Breast epithelium (tissue), 4 donors: ENCODE measurements around the gene RNASE4. TPM values are rescaled to one million over a fixed set of nuclear protein-coding genes. Genes with fewer than 3 reads are reported as not detected.

Experiments
- DNase-seq, 2 donors: peaks; one replicate each; pipeline ENCODE4 v3.0.0-alpha.2; 2019; ENCODE audit warnings: low spot score in 2 of 2
- H3K27ac ChIP-seq, 2 donors: fragments of 200-600 bp; sonication (generic) in 1 of 2; one replicate each; pipeline ENCODE4 v1.5.1; 2016 to 2019; ENCODE audit warnings: mild to moderate bottlenecking in 1 of 2
- H3K27me3 ChIP-seq, 2 donors: fragments of 200-600 bp; sonication (generic) in 1 of 2; one replicate each; pipeline versions ENCODE4 v1.5.1 to v1.6.0; 2017 to 2019; ENCODE audit warnings: control low read depth in 1 of 2, mild to moderate bottlenecking in 1 of 2
- H3K36me3 ChIP-seq: fragments of 200-600 bp; one replicate; pipeline ENCODE4 v1.5.1; 2019
- H3K4me1 ChIP-seq, 2 donors: fragments of 200-600 bp; sonication (generic); one replicate each; pipeline ENCODE4 v1.5.1; 2016 to 2019; ENCODE audit warnings: control low read depth in 1 of 2
- H3K4me3 ChIP-seq, 3 donors: fragments of 200-600 bp; sonication (generic); 1 replicate in 2 of 3; 2 replicates in 1 of 3; pipeline ENCODE4 v1.5.1; 2016 to 2019; ENCODE audit warnings: mild to moderate bottlenecking in 3 of 3, moderate library complexity in 2 of 3
- H3K9me3 ChIP-seq, 2 donors: fragments of 200-600 bp; sonication (generic) in 1 of 2; one replicate each; pipeline ENCODE4 v1.5.1; 2016 to 2019; ENCODE audit warnings: control low read depth in 1 of 2
- CTCF ChIP-seq, 3 donors: fragments of 450-650 bp; IDR thresholded peaks; one replicate each; pipeline ENCODE4 v1.5.1; 2016 to 2017; ENCODE audit warnings: antibody characterized with exemption in 3 of 3, mild to moderate bottlenecking in 3 of 3, moderate library complexity in 3 of 3
- POLR2A ChIP-seq: fragments of 450-650 bp; IDR thresholded peaks from one replicate; pipeline ENCODE4 v1.6.1; 2016; ENCODE audit warnings: antibody characterized with exemption, mild to moderate bottlenecking, moderate library complexity
- POLR2AphosphoS5 ChIP-seq, 3 donors: sonication (generic); formaldehyde crosslinking; IDR thresholded peaks; one replicate each; pipeline ENCODE4 v1.6.1; 2017; ENCODE audit warnings: antibody characterized with exemption in 3 of 3
- intact Hi-C: fragments of 100-400 bp; cut with DNase I; formaldehyde crosslinking; loops from one replicate; pipeline ENCODE4 v1.15.1; 2023; ENCODE audit warnings: low total_unique reads
- total RNA-seq, 3 donors: library from RNA; depleted of rRNA; stranded (reverse); fragments of >200 nt; gene quantifications; one replicate each; pipeline ENCODE4 v1.1.0, GENCODE V29; 2016

The RNASE4 gene
- total RNA-seq, 3 donors from 2014 or later, result 165 to 367 (median 177) TPM

DNA sequence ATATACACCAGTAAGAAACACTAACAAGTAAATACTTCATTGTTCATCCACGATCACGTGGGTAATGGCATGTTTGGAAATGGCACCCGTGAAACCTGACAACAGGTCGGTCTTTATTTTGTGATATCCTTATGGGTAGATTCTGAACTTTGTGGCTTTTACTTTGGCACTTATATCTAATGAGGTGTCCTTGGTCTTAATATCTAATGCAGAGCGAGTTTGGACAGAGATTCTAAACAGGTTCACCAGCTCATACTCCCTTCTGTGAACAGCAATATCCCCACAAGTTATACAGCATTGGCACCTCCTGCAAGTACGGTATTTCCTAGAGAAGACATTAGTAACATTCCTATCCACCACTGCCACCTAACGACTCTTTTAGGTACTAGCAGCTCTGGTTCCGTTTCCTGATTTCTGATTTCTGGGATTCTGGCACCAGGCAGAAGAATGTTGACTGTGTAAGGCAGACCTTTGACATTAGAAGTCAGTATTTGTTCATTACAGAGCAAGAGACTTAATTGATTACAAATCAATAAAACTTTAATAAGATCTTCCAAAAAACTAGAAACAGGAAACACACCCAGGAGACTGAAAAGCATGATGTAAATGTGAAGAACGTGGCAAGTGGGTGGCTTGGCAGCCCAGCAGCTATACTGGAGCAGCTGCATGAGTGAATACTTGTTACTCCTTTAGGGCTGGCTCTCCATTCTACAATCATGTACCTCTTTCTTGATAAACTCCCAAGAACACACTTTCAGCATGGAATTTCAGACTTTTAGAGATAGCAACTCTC lies 6.7 kb downstream of the RNASE4 start:
- no peaks in the 10 kb centered on the region for H3K27me3 ChIP-seq
- peaks cover 0 to 5% of the 10 kb centered on the region in 2 donors for H3K4me1 ChIP-seq
- peak in 1 of 2 donors; percentile 47 for DNase-seq
- no peaks in the 10 kb centered on the region for H3K9me3 ChIP-seq
- no peak overlapping the region for H3K27ac ChIP-seq
- H3K4me3 ChIP-seq, result no peak overlapping the region
- TF ChIP-seq CTCF (IDR thresholded peaks at IDR 0.05), result peak; percentile 77 to 89 (median 86)
- peak in 1 of 3 donors; percentile 16 for TF ChIP-seq POLR2AphosphoS5 (IDR thresholded peaks at IDR 0.05)
- TF ChIP-seq POLR2A, result no peak
- H3K36me3 ChIP-seq, result no peaks in the 10 kb centered on the region
- intact Hi-C loops, result no loop called here

- TF ChIP-seq POLR2A (no peak), POLR2AphosphoS5 (IDR thresholded peaks at IDR 0.05) (no peak), CTCF (IDR thresholded peaks at IDR 0.05) (no peak)
- Histone ChIP-seq H3K27me3 (no peaks in the 10 kb centered on the region), H3K27ac (no peak overlapping the region), H3K9me3 (no peaks in the 10 kb centered on the region), H3K4me3 (no peak overlapping the region), H3K36me3 (no peaks in the 10 kb centered on the region), H3K4me1 (peaks cover 0 to 5% of the 10 kb centered on the region in 2 donors)
- no peak for DNase-seq
- intact Hi-C loops, result no loop called here
These were observed 7.9 kb downstream of the RNASE4 start for GRCh38 chr14:20692116-20692751.

DNA sequence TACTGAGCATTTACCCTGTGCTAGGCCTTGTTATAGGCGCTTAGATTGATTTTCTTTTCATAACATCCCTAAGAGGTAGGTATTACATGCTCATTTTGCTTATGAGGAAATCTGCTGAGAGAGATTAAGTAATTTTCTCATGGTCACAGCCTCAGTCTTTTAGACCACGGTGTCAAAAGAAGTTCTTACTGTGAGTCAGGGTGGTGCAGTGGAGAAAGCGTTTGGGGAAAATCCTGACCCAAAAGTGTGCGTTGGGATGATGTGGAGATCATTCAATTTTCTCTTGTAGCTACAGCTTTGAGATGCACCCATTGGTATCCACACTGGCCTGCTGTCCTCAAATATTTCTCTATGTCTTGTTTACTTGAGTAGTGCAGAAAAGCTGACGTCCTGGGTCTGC lies 12.4 kb downstream of the RNASE4 start:
- no peak overlapping the region for H3K4me3 ChIP-seq
- DNase-seq, result no peak
- no peak overlapping the region for H3K27ac ChIP-seq
- no peak for TF ChIP-seq POLR2AphosphoS5 (IDR thresholded peaks at IDR 0.05)
- no peak for TF ChIP-seq POLR2A
- TF ChIP-seq CTCF (IDR thresholded peaks at IDR 0.05), result no peak
- no peaks in the 10 kb centered on the region for H3K36me3 ChIP-seq
- no peaks in the 10 kb centered on the region for H3K9me3 ChIP-seq
- intact Hi-C loops, result loop anchor here (5.0 kb wide), 1 partner anchor 161 kb away; no protein-coding TSS in a partner anchor
- no peaks in the 10 kb centered on the region for H3K27me3 ChIP-seq
- H3K4me1 ChIP-seq, result no peaks in the 10 kb centered on the region

- Histone ChIP-seq H3K9me3 (no peaks in the 10 kb centered on the region), H3K27ac (no peak overlapping the region), H3K4me3 (no peak overlapping the region), H3K27me3 (no peaks in the 10 kb centered on the region), H3K36me3 (no peaks in the 10 kb centered on the region), H3K4me1 (no peaks in the 10 kb centered on the region)
- intact Hi-C loops, result loop anchor here (5.0 kb wide), 1 partner anchor 160 kb away; no protein-coding TSS in a partner anchor
- no peak for TF ChIP-seq POLR2A
- TF ChIP-seq CTCF (IDR thresholded peaks at IDR 0.05), result peak; percentile 26 to 81 (median 70)
- DNase-seq, result peak in 1 of 2 donors; percentile 50
These were observed 13.1 kb downstream of the RNASE4 start for GRCh38 chr14:20697273-20698017.
